ENCODE measurements around the gene DNAJC13.

DNA sequence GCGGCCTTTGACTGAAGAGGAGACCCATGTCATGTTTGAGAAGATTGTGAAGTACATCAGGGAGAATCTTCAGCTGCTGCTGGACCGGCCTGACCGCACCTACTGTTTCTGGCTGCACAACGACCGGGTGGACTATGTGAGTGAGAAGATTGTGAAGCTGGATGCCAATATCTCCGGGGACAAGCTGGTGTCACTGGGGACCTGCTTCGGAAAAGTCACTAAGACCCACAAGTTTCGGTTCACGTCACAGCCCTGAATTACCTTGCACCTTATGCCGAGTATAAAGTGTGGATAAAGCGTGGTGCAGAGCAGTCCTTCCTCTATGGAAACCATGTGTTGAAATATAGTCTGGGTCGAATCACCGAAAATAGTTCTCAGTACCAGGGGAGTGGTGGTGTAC, 16.0 kb upstream of the DNAJC13 start:
- TF ChIP-seq ZFP30 (CRISPR knock-in tag; IDR thresholded peaks at IDR 0.05) (no peak), ARNTL (CRISPR knock-in tag; IDR thresholded peaks at IDR 0.05; ENCODE audit: borderline replicate concordance, low read depth) (no peak), OSR1 (CRISPR knock-in tag; IDR thresholded peaks at IDR 0.05) (no peak), RARB (CRISPR knock-in tag; IDR thresholded peaks at IDR 0.05) (no peak)
- TF ChIP-seq, protein P1, sequence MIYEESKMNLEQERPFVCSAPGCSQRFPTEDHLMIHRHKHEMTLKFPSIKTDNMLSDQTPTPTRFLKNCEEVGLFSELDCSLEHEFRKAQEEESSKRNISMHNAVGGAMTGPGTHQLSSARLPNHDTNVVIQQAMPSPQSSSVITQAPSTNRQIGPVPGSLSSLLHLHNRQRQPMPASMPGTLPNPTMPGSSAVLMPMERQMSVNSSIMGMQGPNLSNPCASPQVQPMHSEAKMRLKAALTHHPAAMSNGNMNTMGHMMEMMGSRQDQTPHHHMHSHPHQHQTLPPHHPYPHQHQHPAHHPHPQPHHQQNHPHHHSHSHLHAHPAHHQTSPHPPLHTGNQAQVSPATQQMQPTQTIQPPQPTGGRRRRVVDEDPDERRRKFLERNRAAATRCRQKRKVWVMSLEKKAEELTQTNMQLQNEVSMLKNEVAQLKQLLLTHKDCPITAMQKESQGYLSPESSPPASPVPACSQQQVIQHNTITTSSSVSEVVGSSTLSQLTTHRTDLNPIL (CRISPR knock-in tag; IDR thresholded peaks at IDR 0.05; ENCODE audit: low read depth), result no peak
